Uterus (tissue), 2 donors: ENCODE data around the gene MCAT.

ENCODE experiments used
- POLR2A ChIP-seq, 2 donors: fragments of 450-650 bp; IDR thresholded peaks; one replicate each; pipeline ENCODE4 v1.6.1; 2016; ENCODE audit warnings: antibody characterized with exemption in 2 of 2, mild to moderate bottlenecking in 1 of 2, moderate library complexity in 1 of 2
- TF ChIP-seq, protein P1 (sequence below), 4 experiments: fragments of 200-600 bp in 2 of 4; fragments of 450-650 bp in 2 of 4; sonication (generic) in 2 of 4; IDR thresholded peaks; one replicate each; pipeline ENCODE4 v1.5.1; 2016 to 2019; ENCODE audit warnings: antibody characterized with exemption in 4 of 4, mild to moderate bottlenecking in 2 of 4, moderate library complexity in 1 of 4

DNA sequence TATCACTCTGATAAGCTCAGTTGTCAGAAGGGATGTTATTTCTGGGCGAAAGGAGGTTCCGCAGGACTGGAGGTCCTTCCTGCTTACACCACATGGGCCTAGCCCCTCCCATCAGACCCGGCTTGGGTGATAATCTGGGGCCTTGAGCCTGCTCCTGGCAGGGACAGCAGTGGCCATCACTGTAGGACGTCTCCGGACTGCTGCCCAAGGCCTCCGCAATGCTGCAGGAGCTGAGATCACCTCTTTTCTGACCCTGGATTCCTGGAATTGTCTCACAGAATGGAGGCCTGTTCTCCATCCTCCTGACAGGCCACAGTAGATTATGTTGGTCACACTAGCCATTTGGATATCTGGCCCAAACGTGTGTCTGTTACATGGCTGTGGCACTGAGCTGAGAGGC lies 41.9 kb downstream of the MCAT start:
- TF ChIP-seq, protein P1, sequence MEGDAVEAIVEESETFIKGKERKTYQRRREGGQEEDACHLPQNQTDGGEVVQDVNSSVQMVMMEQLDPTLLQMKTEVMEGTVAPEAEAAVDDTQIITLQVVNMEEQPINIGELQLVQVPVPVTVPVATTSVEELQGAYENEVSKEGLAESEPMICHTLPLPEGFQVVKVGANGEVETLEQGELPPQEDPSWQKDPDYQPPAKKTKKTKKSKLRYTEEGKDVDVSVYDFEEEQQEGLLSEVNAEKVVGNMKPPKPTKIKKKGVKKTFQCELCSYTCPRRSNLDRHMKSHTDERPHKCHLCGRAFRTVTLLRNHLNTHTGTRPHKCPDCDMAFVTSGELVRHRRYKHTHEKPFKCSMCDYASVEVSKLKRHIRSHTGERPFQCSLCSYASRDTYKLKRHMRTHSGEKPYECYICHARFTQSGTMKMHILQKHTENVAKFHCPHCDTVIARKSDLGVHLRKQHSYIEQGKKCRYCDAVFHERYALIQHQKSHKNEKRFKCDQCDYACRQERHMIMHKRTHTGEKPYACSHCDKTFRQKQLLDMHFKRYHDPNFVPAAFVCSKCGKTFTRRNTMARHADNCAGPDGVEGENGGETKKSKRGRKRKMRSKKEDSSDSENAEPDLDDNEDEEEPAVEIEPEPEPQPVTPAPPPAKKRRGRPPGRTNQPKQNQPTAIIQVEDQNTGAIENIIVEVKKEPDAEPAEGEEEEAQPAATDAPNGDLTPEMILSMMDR (IDR thresholded peaks at IDR 0.05) = no peak
- no peak for TF ChIP-seq POLR2A (IDR thresholded peaks at IDR 0.05)
